Stomach (tissue), 4 donors: ENCODE data around the gene PRKAG1.
A peak's percentile ranks its signal among the peaks of the same experiment; 100 is the strongest.

Source experiments
- EP300 ChIP-seq: sonication (generic); formaldehyde crosslinking; IDR thresholded peaks from one replicate; pipeline ENCODE4 v1.6.1; 2017; ENCODE audit warnings: antibody characterized with exemption
- POLR2A ChIP-seq, 4 donors: fragments of 450-650 bp; IDR thresholded peaks; one replicate each; pipeline ENCODE4 v1.6.1; 2016; ENCODE audit warnings: antibody characterized with exemption in 4 of 4, control low read depth in 2 of 4, mild to moderate bottlenecking in 1 of 4, moderate library complexity in 1 of 4
- POLR2AphosphoS5 ChIP-seq, 3 donors: sonication (generic); formaldehyde crosslinking; IDR thresholded peaks; one replicate each; pipeline ENCODE4 v1.6.1; 2016; ENCODE audit warnings: antibody characterized with exemption in 3 of 3
- TF ChIP-seq, protein P1 (sequence below), 7 experiments: fragments of 450-650 bp in 4 of 7; fragments of 200-600 bp in 3 of 7; sonication (generic) in 3 of 7; IDR thresholded peaks; one replicate each; pipeline ENCODE4 v1.5.1; 2016 to 2019; ENCODE audit warnings: antibody characterized with exemption in 7 of 7, control low read depth in 2 of 7, mild to moderate bottlenecking in 1 of 7

DNA sequence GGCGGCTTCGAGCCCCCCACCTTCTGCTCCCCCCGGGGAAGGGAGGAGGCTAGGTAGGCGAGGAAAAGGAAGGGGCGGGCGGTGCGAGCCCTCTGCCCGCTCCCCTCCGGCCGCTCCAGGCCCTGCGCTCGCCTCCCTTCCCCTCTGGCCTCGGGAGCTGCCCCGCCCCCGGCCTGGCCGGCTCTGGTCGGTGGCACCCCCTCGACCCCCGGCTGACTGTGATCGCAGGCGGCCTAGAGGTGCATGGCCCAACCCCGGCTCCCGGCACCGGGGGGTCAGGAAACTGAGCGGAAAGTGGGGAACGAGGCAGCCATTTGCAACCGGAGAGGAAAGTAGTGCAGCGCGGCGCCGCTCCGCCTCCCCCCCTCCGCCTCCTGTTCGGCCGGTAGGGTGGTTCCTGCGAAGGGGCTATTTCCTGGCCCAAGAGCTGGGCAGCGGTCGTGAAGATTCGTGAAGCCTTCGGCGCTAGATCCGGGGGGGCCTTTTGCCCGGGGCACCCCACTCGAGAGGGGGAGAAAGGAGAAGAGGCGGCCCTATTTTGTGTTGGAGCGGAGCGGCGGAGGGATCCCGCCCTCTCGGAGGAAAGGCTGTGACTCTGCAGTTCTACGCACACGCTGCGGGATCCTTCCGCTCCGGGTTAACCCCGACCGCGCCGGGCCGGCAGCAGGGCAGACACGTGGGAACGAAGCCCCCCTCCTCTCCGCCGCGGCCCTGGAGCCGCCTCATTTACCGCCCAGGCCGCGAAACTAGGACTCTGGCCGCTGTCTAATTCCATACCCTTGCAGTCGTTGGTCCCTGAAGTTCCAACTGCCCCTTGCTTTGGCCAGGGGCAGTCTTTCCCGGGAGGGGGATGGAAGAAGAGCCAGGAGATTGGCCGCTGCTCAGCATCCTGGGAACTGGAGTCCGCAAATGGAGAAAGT is 41.9 kb upstream of the PRKAG1 start, which contains the start of gene KMT2D:
- TF ChIP-seq, protein P1, sequence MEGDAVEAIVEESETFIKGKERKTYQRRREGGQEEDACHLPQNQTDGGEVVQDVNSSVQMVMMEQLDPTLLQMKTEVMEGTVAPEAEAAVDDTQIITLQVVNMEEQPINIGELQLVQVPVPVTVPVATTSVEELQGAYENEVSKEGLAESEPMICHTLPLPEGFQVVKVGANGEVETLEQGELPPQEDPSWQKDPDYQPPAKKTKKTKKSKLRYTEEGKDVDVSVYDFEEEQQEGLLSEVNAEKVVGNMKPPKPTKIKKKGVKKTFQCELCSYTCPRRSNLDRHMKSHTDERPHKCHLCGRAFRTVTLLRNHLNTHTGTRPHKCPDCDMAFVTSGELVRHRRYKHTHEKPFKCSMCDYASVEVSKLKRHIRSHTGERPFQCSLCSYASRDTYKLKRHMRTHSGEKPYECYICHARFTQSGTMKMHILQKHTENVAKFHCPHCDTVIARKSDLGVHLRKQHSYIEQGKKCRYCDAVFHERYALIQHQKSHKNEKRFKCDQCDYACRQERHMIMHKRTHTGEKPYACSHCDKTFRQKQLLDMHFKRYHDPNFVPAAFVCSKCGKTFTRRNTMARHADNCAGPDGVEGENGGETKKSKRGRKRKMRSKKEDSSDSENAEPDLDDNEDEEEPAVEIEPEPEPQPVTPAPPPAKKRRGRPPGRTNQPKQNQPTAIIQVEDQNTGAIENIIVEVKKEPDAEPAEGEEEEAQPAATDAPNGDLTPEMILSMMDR (IDR thresholded peaks at IDR 0.05) = peak in 3 of 7 experiments; percentile 28 to 61 (median 51)
- TF ChIP-seq POLR2A (IDR thresholded peaks at IDR 0.05) (peak in 1 of 4 donors; percentile 14), EP300 (peak; percentile 41), POLR2AphosphoS5 (IDR thresholded peaks at IDR 0.05) (peak; percentile 74 to 91 (median 89))
